GM23338 (cell line): Measurements from ENCODE around the gene GAB2. TPM values are rescaled to one million over a fixed set of nuclear protein-coding genes. Genes with fewer than 3 reads are reported as not detected.

Experiments
- ATAC-seq: fragments of 200-7000 bp; cut with Tn5 transposase; 3 replicates; pipeline ENCODE4 v1.9.1; 2020
- DNase-seq: peaks from one replicate; pipeline ENCODE4 v3.0.0-alpha.2; 2015; ENCODE audit warnings: low spot score
- H2AFZ ChIP-seq: fragments of 200-600 bp; sonication (generic); 2 replicates; pipeline ENCODE4 v1.8.0; 2016; ENCODE audit warnings: antibody characterized with exemption, mild to moderate bottlenecking, moderate library complexity
- H3F3A ChIP-seq: fragments of 200-600 bp; sonication (generic); replicated peaks from 2 replicates; pipeline ENCODE4 v1.8.0; 2017; ENCODE audit warnings: antibody characterized with exemption, mixed run types, low read depth
- H3K27ac ChIP-seq: fragments of 200-600 bp; sonication (generic); 2 replicates; pipeline ENCODE4 v1.6.1; 2016; ENCODE audit warnings: low read depth
- H3K27me3 ChIP-seq: fragments of 200-600 bp; sonication (generic); 2 replicates; pipeline ENCODE4 v1.8.0; 2016; ENCODE audit warnings: mild to moderate bottlenecking, mixed run types, moderate library complexity; ENCODE audit not compliant: insufficient read depth
- H3K36me3 ChIP-seq: fragments of 200-600 bp; sonication (generic); 2 replicates; pipeline ENCODE4 v1.8.0; 2016; ENCODE audit warnings: mild to moderate bottlenecking; ENCODE audit not compliant: insufficient read depth
- H3K4me1 ChIP-seq: fragments of 200-600 bp; sonication (generic); 2 replicates; pipeline ENCODE4 v1.8.0; 2016; ENCODE audit warnings: mild to moderate bottlenecking, moderate library complexity; ENCODE audit not compliant: insufficient read depth
- H3K4me2 ChIP-seq: fragments of 200-600 bp; sonication (generic); 2 replicates; pipeline ENCODE4 v1.7.1; 2017; ENCODE audit warnings: mixed run types
- H3K4me3 ChIP-seq: fragments of 200-600 bp; sonication (generic); 2 replicates; pipeline ENCODE4 v1.6.1; 2016; ENCODE audit warnings: mixed run types
- H3K79me2 ChIP-seq: fragments of 200-600 bp; sonication (generic); replicated peaks from 2 replicates; pipeline ENCODE4 v1.8.0; 2017; ENCODE audit warnings: mild to moderate bottlenecking; ENCODE audit not compliant: insufficient read depth
- H3K9me2 ChIP-seq: fragments of 200-600 bp; sonication (generic); 2 replicates; pipeline ENCODE4 v1.8.0; 2017; ENCODE audit not compliant: insufficient read depth
- H4K20me1 ChIP-seq: fragments of 200-600 bp; sonication (generic); replicated peaks from 2 replicates; pipeline ENCODE4 v1.8.0; 2017; ENCODE audit warnings: mild to moderate bottlenecking; ENCODE audit not compliant: insufficient read depth
- H3K27ac Mint-ChIP-seq: 2 replicates; pipeline ENCODE4 v1.8.0; 2020; ENCODE audit warnings: inconsistent platforms, mild to moderate bottlenecking, moderate library complexity, mixed read lengths
- H3K27me3 Mint-ChIP-seq: 3 replicates; pipeline ENCODE4 v1.8.0; 2022; ENCODE audit warnings: low read depth, mild to moderate bottlenecking, moderate library complexity, mixed read lengths, inconsistent platforms; ENCODE audit not compliant: insufficient read depth, poor library complexity
- H3K36me3 Mint-ChIP-seq: 3 replicates; pipeline ENCODE4 v1.8.0; 2021; ENCODE audit warnings: low read depth, mild to moderate bottlenecking, inconsistent platforms, moderate library complexity, mixed read lengths
- H3K4me1 Mint-ChIP-seq: 3 replicates; pipeline ENCODE4 v1.8.0; 2020; ENCODE audit warnings: mild to moderate bottlenecking, inconsistent platforms, mixed read lengths
- H3K4me3 Mint-ChIP-seq: 3 replicates; pipeline ENCODE4 v1.8.0; 2021; ENCODE audit warnings: moderate library complexity, mild to moderate bottlenecking, inconsistent platforms, mixed read lengths
- H3K9me3 Mint-ChIP-seq: 3 replicates; pipeline ENCODE4 v1.8.0; 2020; ENCODE audit warnings: moderate library complexity, mild to moderate bottlenecking, inconsistent platforms, mixed read lengths
- CREB1 ChIP-seq: fragments of 250-450 bp; sonication (Bioruptor Pico); IDR thresholded peaks from 2 replicates; pipeline ENCODE4 v1.5.0; 2020; ENCODE audit warnings: low read depth, mild to moderate bottlenecking, moderate library complexity
- CTCF ChIP-seq, 2 experiments: fragments of 200-600 bp in 1 of 2; sonication (generic) in 1 of 2; conservative IDR thresholded peaks; 2 replicates each; pipeline versions ENCODE4 v1.5.1 to v1.6.1; 2016 to 2017; ENCODE audit warnings: antibody characterized with exemption in 2 of 2, low read depth in 2 of 2, mild to moderate bottlenecking in 2 of 2, moderate library complexity in 1 of 2
- ETS1 ChIP-seq: IDR thresholded peaks from 2 replicates; pipeline ENCODE4 v1.6.1; 2016; ENCODE audit warnings: antibody characterized with exemption
- EZH2 ChIP-seq: fragments of 200-600 bp; sonication (generic); IDR thresholded peaks from one replicate; pipeline ENCODE4 v1.8.0; 2017; ENCODE audit warnings: antibody characterized with exemption, mild to moderate bottlenecking, low read depth; ENCODE audit not compliant: unreplicated experiment
- EZH2phosphoT487 ChIP-seq: fragments of 200-600 bp; sonication (generic); IDR thresholded peaks from one replicate; pipeline ENCODE4 v1.8.1; 2018; ENCODE audit warnings: antibody characterized with exemption; ENCODE audit not compliant: unreplicated experiment
- NANOG ChIP-seq: IDR thresholded peaks from 2 replicates; pipeline ENCODE4 v1.6.1; 2016; ENCODE audit warnings: antibody characterized with exemption, borderline replicate concordance
- POLR2AphosphoS5 ChIP-seq: IDR thresholded peaks from 2 replicates; pipeline ENCODE4 v1.6.1; 2016; ENCODE audit warnings: antibody characterized with exemption, low read depth
- REST ChIP-seq: IDR thresholded peaks from one replicate; pipeline ENCODE4 v1.6.1; 2018; ENCODE audit warnings: antibody characterized with exemption; ENCODE audit not compliant: unreplicated experiment
- STAT1 ChIP-seq: IDR thresholded peaks from one replicate; pipeline ENCODE4 v1.6.1; 2016; ENCODE audit warnings: antibody characterized with exemption; ENCODE audit not compliant: unreplicated experiment
- ZNF331 ChIP-seq: fragments of 250-450 bp; sonication (Bioruptor Pico); IDR thresholded peaks from 2 replicates; pipeline ENCODE4 v1.5.0; 2020; ENCODE audit warnings: low read depth, mild to moderate bottlenecking, moderate library complexity
- polyA plus RNA-seq: library from polyadenylated mRNA; unstranded; fragments of >200 nt; fragmentation: Nextera tagmentation; extraction: Ambion mirVana; gene quantifications from 2 replicates; pipeline ENCODE4 v1.2.1, GENCODE V29; 2016
- total RNA-seq: library from RNA; depleted of rRNA; stranded (reverse); fragments of >200 nt; shearing (Covaris generic); gene quantifications from 2 replicates; pipeline ENCODE4 v1.2.3, GENCODE V29; 2014

The GAB2 gene
- total and polyA plus RNA-seq, 2 experiments from 2014 or later = 2.0 to 10.8 TPM

- Histone ChIP-seq H3K36me3 (no peaks in the 10 kb centered on the region), H3K4me3 (no peak overlapping the region), H3K9me2 (0 out of 2 replicates have a peak, but pooled peaks cover 3% of the 10 kb centered on the region), H3K27ac (no peak overlapping the region), H4K20me1 (no peaks in the 10 kb centered on the region), H3K4me1 (no peaks in the 10 kb centered on the region; the same call in 1 of the 2 replicates), H3F3A (no peaks in the 10 kb centered on the region), H3K79me2 (no peaks in the 10 kb centered on the region), H3K4me2 (no peak overlapping the region), H2AFZ (no peak overlapping the region), H3K27me3 (no peaks in the 10 kb centered on the region)
- TF ChIP-seq ETS1 (no peak), NANOG (no peak), CREB1 (no peak)
- Mint-ChIP-seq H3K27me3 (no peaks in the 10 kb centered on the region), H3K4me3 (no peak overlapping the region), H3K9me3 (no peaks in the 10 kb centered on the region), H3K27ac (no peak overlapping the region), H3K4me1 (peaks cover 7% of the 10 kb centered on the region; the same call in 2 of the 3 replicates), H3K36me3 (no peaks in the 10 kb centered on the region)
- no peak for DNase-seq
- ATAC-seq = no peak
Measured at GRCh38 chr11:78298291-78298771, 119.3 kb downstream of the GAB2 start.

- no peak for DNase-seq
- TF ChIP-seq CTCF (conservative IDR thresholded peaks at IDR 0.05; ENCODE audit: low read depth in 2 of 2) (no peak), NANOG (no peak), POLR2AphosphoS5 (no peak), ZNF331 (CRISPR knock-in tag) (no peak), STAT1 (no peak), EZH2 (no peak), REST (no peak), EZH2phosphoT487 (no peak)
Measured at GRCh38 chr11:78295991-78296930, 121.4 kb downstream of the GAB2 start.

More at GRCh38 chr11:78295991-78296930, 121.4 kb downstream of the GAB2 start:
- H3K79me2 ChIP-seq = no peaks in the 10 kb centered on the region
- H3K36me3 Mint-ChIP-seq = no peaks in the 10 kb centered on the region
- H3K4me3 Mint-ChIP-seq = no peak overlapping the region
- ATAC-seq = no peak
- H3K9me3 Mint-ChIP-seq = no peaks in the 10 kb centered on the region
- H3K27ac Mint-ChIP-seq = no peak overlapping the region
- no peaks in the 10 kb centered on the region for H3K27me3 Mint-ChIP-seq
- H3K27me3 ChIP-seq = no peaks in the 10 kb centered on the region
- no peaks in the 10 kb centered on the region for H3F3A ChIP-seq
- H3K27ac ChIP-seq = no peak overlapping the region
- H3K4me1 Mint-ChIP-seq = no peaks in the 10 kb centered on the region
- H3K9me2 ChIP-seq = 0 out of 2 replicates have a peak, but pooled peaks cover 3% of the 10 kb centered on the region
- H3K4me1 ChIP-seq = no peaks in the 10 kb centered on the region
- H2AFZ ChIP-seq = no peak overlapping the region
- no peak overlapping the region for H3K4me3 ChIP-seq
- no peaks in the 10 kb centered on the region for H4K20me1 ChIP-seq
- no peaks in the 10 kb centered on the region for H3K36me3 ChIP-seq
- H3K4me2 ChIP-seq = no peak overlapping the region
